LNCAP (cell line): Measurements from ENCODE around the gene MAP3K5.

Experiments
- CTCF ChIP-seq: fragments of 450-650 bp; IDR thresholded peaks from 2 replicates; pipeline ENCODE4 v1.5.1; 2017; ENCODE audit warnings: mild to moderate bottlenecking

The MAP3K5 gene

GRCh38 chr6:136820561-136820960 is 28.3 kb upstream of the MAP3K5 start:
- TF ChIP-seq CTCF, result no peak

- TF ChIP-seq CTCF, result no peak
Measured at GRCh38 chr6:136816656-136817055, 24.4 kb upstream of the MAP3K5 start.

GRCh38 chr6:136812174-136812573 is 19.9 kb upstream of the MAP3K5 start:
- no peak for TF ChIP-seq CTCF

- TF ChIP-seq CTCF, result no peak
Measured at GRCh38 chr6:136811272-136811671, 19.0 kb upstream of the MAP3K5 start.

GRCh38 chr6:136809091-136809860 is 17.0 kb upstream of the MAP3K5 start:
- TF ChIP-seq CTCF, result no peak

- TF ChIP-seq CTCF, result no peak
Measured at GRCh38 chr6:136803608-136804007, 11.3 kb upstream of the MAP3K5 start.

- no peak for TF ChIP-seq CTCF
Measured at GRCh38 chr6:136801581-136801980, 9.3 kb upstream of the MAP3K5 start.

GRCh38 chr6:136798044-136798443 is 5.8 kb upstream of the MAP3K5 start:
- no peak for TF ChIP-seq CTCF
